Keratinocyte (primary cell): ENCODE measurements around the gene ELOVL5. TPM values are rescaled to one million over a fixed set of nuclear protein-coding genes. Genes with fewer than 3 reads are reported as not detected.

Experiments
- DNase-seq: peaks from one replicate; pipeline ENCODE4 v3.0.0-alpha.2; 2011; ENCODE audit warnings: low read depth, missing footprints, low spot score
- FAIRE-seq: peaks from 2 replicates; lab custom pipeline; 2011; peaks lifted over from hg19 to GRCh38; lab: Jason Lieb, UNC
- H2AFZ ChIP-seq: 2 replicates; pipeline ENCODE4 v1.6.0; 2012; ENCODE audit warnings: low read length, control low read depth, inconsistent platforms; ENCODE audit not compliant: control insufficient read depth
- H3K27ac ChIP-seq: 2 replicates; pipeline ENCODE4 v1.5.1; 2011; ENCODE audit warnings: low read length; ENCODE audit not compliant: control insufficient read depth, insufficient read depth
- H3K27me3 ChIP-seq: 3 replicates; pipeline ENCODE4 v1.6.0; 2011; ENCODE audit warnings: low read length; ENCODE audit not compliant: control insufficient read depth, insufficient read depth; ENCODE audit errors: extremely low read depth
- H3K36me3 ChIP-seq, 2 experiments: 2 replicates in 1 of 2; 3 replicates in 1 of 2; pipeline ENCODE4 v1.5.1; 2011; ENCODE audit warnings: low read length in 2 of 2, mild to moderate bottlenecking in 1 of 2; ENCODE audit not compliant: control insufficient read depth in 2 of 2, insufficient read depth in 2 of 2; ENCODE audit errors: extremely low read depth in 1 of 2
- H3K4me1 ChIP-seq: 3 replicates; pipeline ENCODE4 v1.5.1; 2011; ENCODE audit warnings: low read length; ENCODE audit not compliant: control insufficient read depth, insufficient read depth; ENCODE audit errors: extremely low read depth
- H3K4me2 ChIP-seq: 3 replicates; pipeline ENCODE4 v1.6.0; 2011; ENCODE audit warnings: low read depth, low read length; ENCODE audit not compliant: control insufficient read depth, insufficient read depth; ENCODE audit errors: extremely low read depth
- H3K4me3 ChIP-seq, 3 experiments: fragments of 200-600 bp in 1 of 3; sonication (generic) in 1 of 3; 2 replicates in 2 of 3; 3 replicates in 1 of 3; pipeline ENCODE4 v1.5.1; 2011 to 2016; ENCODE audit warnings: low read length in 3 of 3, mild to moderate bottlenecking in 3 of 3, control low read depth in 2 of 3, inconsistent platforms in 1 of 3, low read depth in 1 of 3, mixed read lengths in 1 of 3, mixed run types in 1 of 3, moderate library complexity in 1 of 3; ENCODE audit not compliant: control insufficient read depth in 2 of 3, insufficient read depth in 2 of 3; ENCODE audit errors: extremely low read depth in 1 of 3
- H3K79me2 ChIP-seq: 2 replicates; pipeline ENCODE4 v1.6.0; 2012; ENCODE audit warnings: low read length; ENCODE audit not compliant: control insufficient read depth, insufficient read depth
- H3K9ac ChIP-seq: 3 replicates; pipeline ENCODE4 v1.6.0; 2011; ENCODE audit warnings: low read length; ENCODE audit not compliant: control insufficient read depth, insufficient read depth; ENCODE audit errors: extremely low read depth
- H3K9me1 ChIP-seq: 3 replicates; pipeline ENCODE4 v1.6.0; 2011; ENCODE audit warnings: low read length; ENCODE audit not compliant: control insufficient read depth, insufficient read depth; ENCODE audit errors: extremely low read depth
- H3K9me3 ChIP-seq: 2 replicates; pipeline ENCODE4 v1.5.1; 2012; ENCODE audit warnings: low read depth, low read length; ENCODE audit not compliant: control insufficient read depth
- H4K20me1 ChIP-seq: 3 replicates; pipeline ENCODE4 v1.6.0; 2011; ENCODE audit warnings: low read length; ENCODE audit not compliant: control insufficient read depth, insufficient read depth; ENCODE audit errors: extremely low read depth
- EZH2 ChIP-seq: IDR thresholded peaks from one replicate; pipeline ENCODE4 v1.6.1; 2012; ENCODE audit warnings: inconsistent platforms, mild to moderate bottlenecking, low read length, moderate library complexity
- dilution Hi-C: fragments of 300-500 bp; cut with MboI; formaldehyde crosslinking; loops from one replicate; pipeline ENCODE4 v1.7.0; 2020; ENCODE audit warnings: low sequenced_read_pairs; ENCODE audit not compliant: extremely low pct_ligation_motif_present
- polyA plus RNA-seq, 5 experiments: library from polyadenylated mRNA; depleted of rRNA in 3 of 5; stranded (reverse) in 3 of 5; stranded (forward) in 1 of 5; unstranded in 1 of 5; fragments of >200 nt; gene quantifications; 1 replicate in 1 of 5; 2 replicates in 3 of 5; 3 replicates in 1 of 5; pipeline versions ENCODE4 v1.2.1 to v1.2.3, GENCODE V29; 2011 to 2012; ENCODE audit warnings: missing spikeins in 2 of 5, low read depth in 1 of 5, low replicate concordance in 1 of 5
- TF ChIP-seq, protein P1 (sequence below), 3 experiments: IDR thresholded peaks in 1 of 3; conservative IDR thresholded peaks in 1 of 3; optimal IDR thresholded peaks in 1 of 3; 2 replicates in 2 of 3; 3 replicates in 1 of 3; pipeline versions ENCODE3 to v1.5.1; 2011; ENCODE audit warnings: low read length in 3 of 3, mild to moderate bottlenecking in 3 of 3, moderate library complexity in 2 of 3, control low read depth in 1 of 3, inconsistent platforms in 1 of 3; ENCODE audit not compliant: insufficient read depth in 2 of 3; ENCODE audit errors: extremely low read depth in 1 of 3

The ELOVL5 gene
- polyA plus RNA-seq, 1 donor (not counting 4 experiments of a cell fraction or from before 2014, with no cell fraction given), result 66.7 TPM

DNA sequence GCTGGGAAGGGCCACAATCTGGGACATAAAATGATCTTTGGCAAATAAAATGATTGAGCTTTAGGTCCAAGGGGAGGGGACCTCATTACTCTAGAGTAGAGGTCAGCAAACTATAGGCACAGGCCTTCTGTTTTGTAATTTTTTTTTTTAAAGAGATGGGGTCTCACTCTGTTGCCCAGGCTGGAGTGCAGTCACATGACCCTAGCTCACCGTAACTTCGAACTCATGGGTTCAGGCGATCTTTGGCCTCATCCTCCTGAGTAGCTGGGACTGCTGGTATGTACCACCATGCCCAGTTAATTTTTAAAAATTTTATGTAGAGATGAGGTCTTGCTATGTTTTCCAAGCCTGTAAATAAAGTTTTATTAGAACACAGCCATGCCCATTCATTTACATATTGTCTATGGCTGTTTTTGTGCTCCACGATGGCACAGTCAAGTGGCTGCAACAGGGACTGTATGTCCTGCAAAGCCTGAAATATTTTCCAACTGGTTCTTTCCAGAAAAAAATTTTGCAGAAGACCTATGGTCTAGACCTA, 82.1 kb downstream of the ELOVL5 start:
- Histone ChIP-seq H3K9me1 (no peaks in the 10 kb centered on the region), H3K4me2 (no peak overlapping the region), H3K27me3 (no peaks in the 10 kb centered on the region), H3K36me3 (peaks cover 10 to 20% of the 10 kb centered on the region in 2 experiments), H3K4me3 (no peak overlapping the region), H3K4me1 (no peaks in the 10 kb centered on the region), H3K79me2 (no peaks in the 10 kb centered on the region), H3K9me3 (no peaks in the 10 kb centered on the region), H2AFZ (no peak overlapping the region), H3K27ac (no peak overlapping the region), H3K9ac (no peak overlapping the region), H4K20me1 (no peaks in the 10 kb centered on the region)
- dilution Hi-C loops, result no loop called here
- no peak for FAIRE-seq
- TF ChIP-seq, protein P1, sequence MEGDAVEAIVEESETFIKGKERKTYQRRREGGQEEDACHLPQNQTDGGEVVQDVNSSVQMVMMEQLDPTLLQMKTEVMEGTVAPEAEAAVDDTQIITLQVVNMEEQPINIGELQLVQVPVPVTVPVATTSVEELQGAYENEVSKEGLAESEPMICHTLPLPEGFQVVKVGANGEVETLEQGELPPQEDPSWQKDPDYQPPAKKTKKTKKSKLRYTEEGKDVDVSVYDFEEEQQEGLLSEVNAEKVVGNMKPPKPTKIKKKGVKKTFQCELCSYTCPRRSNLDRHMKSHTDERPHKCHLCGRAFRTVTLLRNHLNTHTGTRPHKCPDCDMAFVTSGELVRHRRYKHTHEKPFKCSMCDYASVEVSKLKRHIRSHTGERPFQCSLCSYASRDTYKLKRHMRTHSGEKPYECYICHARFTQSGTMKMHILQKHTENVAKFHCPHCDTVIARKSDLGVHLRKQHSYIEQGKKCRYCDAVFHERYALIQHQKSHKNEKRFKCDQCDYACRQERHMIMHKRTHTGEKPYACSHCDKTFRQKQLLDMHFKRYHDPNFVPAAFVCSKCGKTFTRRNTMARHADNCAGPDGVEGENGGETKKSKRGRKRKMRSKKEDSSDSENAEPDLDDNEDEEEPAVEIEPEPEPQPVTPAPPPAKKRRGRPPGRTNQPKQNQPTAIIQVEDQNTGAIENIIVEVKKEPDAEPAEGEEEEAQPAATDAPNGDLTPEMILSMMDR (optimal IDR thresholded peaks at IDR 0.05 in 1 of 3, IDR thresholded peaks at IDR 0.05 in 1 of 3, conservative IDR thresholded peaks at IDR 0.05 in 1 of 3; ENCODE audit: extremely low read depth in 1 of 3, insufficient read depth in 2 of 3, low read length in 3 of 3), result no peak
- TF ChIP-seq EZH2, result no peak
- no peak for DNase-seq

DNA sequence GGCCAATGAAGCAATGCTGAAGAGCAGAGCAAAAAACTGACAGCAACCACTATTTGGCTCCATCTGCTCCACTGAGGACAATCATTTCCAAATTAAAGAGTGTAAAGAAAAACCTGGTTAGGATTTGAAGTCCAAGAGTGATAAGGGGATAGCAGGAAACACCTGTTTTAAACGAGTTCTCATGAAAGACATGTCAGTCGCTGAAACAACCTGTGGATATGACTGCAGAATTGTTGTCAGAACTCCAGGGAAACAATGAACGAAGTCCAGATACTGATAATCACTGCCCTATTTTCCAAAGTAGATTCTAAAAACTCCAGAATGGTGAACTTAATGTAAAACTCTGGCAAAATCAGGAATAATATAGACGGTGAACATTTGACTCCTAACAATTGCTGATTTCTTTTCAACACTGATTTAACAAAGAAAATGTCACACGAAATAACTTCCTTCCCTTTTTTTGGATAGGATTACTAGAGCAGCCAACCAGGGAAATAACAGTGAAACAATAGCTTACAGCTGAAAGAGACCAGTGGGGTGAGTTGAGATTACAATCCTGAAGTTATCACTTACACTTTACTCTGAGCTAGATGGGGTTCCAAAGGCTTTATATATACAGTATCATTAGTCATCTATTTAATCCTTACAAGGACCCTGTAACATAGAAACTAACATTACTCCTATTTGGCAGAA, 83.7 kb downstream of the ELOVL5 start:
- H4K20me1 ChIP-seq, result no peaks in the 10 kb centered on the region
- no peaks in the 10 kb centered on the region for H3K27me3 ChIP-seq
- FAIRE-seq (no peak), DNase-seq (no peak)
- H3K79me2 ChIP-seq, result no peaks in the 10 kb centered on the region
- TF ChIP-seq, protein P1 (optimal IDR thresholded peaks at IDR 0.05 in 1 of 3, IDR thresholded peaks at IDR 0.05 in 1 of 3, conservative IDR thresholded peaks at IDR 0.05 in 1 of 3; ENCODE audit: extremely low read depth in 1 of 3, insufficient read depth in 2 of 3, low read length in 3 of 3), result no peak
- TF ChIP-seq EZH2, result no peak
- dilution Hi-C loops, result no loop called here
- H3K4me2 ChIP-seq, result no peak overlapping the region
- H3K4me1 ChIP-seq, result no peaks in the 10 kb centered on the region
- H2AFZ ChIP-seq, result no peak overlapping the region
- H3K9ac ChIP-seq, result no peak overlapping the region
- H3K9me3 ChIP-seq, result no peaks in the 10 kb centered on the region
- H3K9me1 ChIP-seq, result no peaks in the 10 kb centered on the region
- no peak overlapping the region for H3K27ac ChIP-seq
- no peak overlapping the region for H3K4me3 ChIP-seq
- H3K36me3 ChIP-seq, result peaks cover 11 to 22% of the 10 kb centered on the region in 2 experiments
